ENCODE measurements around the gene TMEM94.

TMEM94 gene

GRCh38 chr17:75456039-75456416 lies 407 bp upstream of the TMEM94 start:
- peak overlapping the region; percentile 76 for H3K9ac ChIP-seq (ENCODE audit: insufficient read length)
- no peaks in the 10 kb centered on the region for H3K36me3 ChIP-seq (ENCODE audit: insufficient read depth, low read length)
- TF ChIP-seq FOXP2 (optimal IDR thresholded peaks at IDR 0.05; ENCODE audit: control extremely low read depth, extremely low read length, insufficient read depth) = no peak
- no peak for TF ChIP-seq POLR2AphosphoS5 (IDR thresholded peaks at IDR 0.05; ENCODE audit: borderline replicate concordance, low read depth, low read length)
- TF ChIP-seq EZH2 (IDR thresholded peaks at IDR 0.05) = no peak
- peak overlapping the region; percentile 87 for H3K4me3 ChIP-seq
- no peak for DNase-seq (ENCODE audit: low read depth, low spot score)
- H3K27ac ChIP-seq = peak overlapping the region; percentile 70
- H3K9me3 ChIP-seq (ENCODE audit: low read depth, low read length) = no peaks in the 10 kb centered on the region

- H3K36me3 ChIP-seq (ENCODE audit: insufficient read depth, low read length) = no peaks in the 10 kb centered on the region
- DNase-seq (ENCODE audit: low read depth, low spot score) = no peak
- peak overlapping the region; percentile 93 for H3K9ac ChIP-seq (ENCODE audit: insufficient read length)
- no peaks in the 10 kb centered on the region for H3K9me3 ChIP-seq (ENCODE audit: low read depth, low read length)
- TF ChIP-seq EZH2 (IDR thresholded peaks at IDR 0.05) = no peak
- TF ChIP-seq POLR2AphosphoS5 (IDR thresholded peaks at IDR 0.05; ENCODE audit: borderline replicate concordance, low read depth, low read length) = peak; percentile 18; the same call in 1 of the 2 replicates
- peak overlapping the region; percentile 81 for H3K27ac ChIP-seq
- H3K4me3 ChIP-seq = peak overlapping the region; percentile 87
These were observed 716 bp downstream of the TMEM94 start for GRCh38 chr17:75457047-75457654.

GRCh38 chr17:75459246-75459589 lies 2.8 kb downstream of the TMEM94 start:
- TF ChIP-seq POLR2AphosphoS5 (IDR thresholded peaks at IDR 0.05; ENCODE audit: borderline replicate concordance, low read depth, low read length) (no peak), FOXP2 (optimal IDR thresholded peaks at IDR 0.05; ENCODE audit: control extremely low read depth, extremely low read length, insufficient read depth) (no peak), EZH2 (IDR thresholded peaks at IDR 0.05) (no peak)
- H3K4me3 ChIP-seq = no peak overlapping the region

GRCh38 chr17:75459590-75460267 lies 3.3 kb downstream of the TMEM94 start:
- Histone ChIP-seq H3K27ac (no peak overlapping the region), H3K36me3 (ENCODE audit: insufficient read depth, low read length) (no peaks in the 10 kb centered on the region), H3K9me3 (ENCODE audit: low read depth, low read length) (no peaks in the 10 kb centered on the region), H3K4me3 (no peak overlapping the region), H3K9ac (ENCODE audit: insufficient read length) (no peak overlapping the region)
- TF ChIP-seq POLR2AphosphoS5 (IDR thresholded peaks at IDR 0.05; ENCODE audit: borderline replicate concordance, low read depth, low read length) (no peak), EZH2 (IDR thresholded peaks at IDR 0.05) (no peak), FOXP2 (optimal IDR thresholded peaks at IDR 0.05; ENCODE audit: control extremely low read depth, extremely low read length, insufficient read depth) (no peak)
- DNase-seq (ENCODE audit: low read depth, low spot score) = no peak

More at GRCh38 chr17:75459246-75459589, 2.8 kb downstream of the TMEM94 start:
- no peaks in the 10 kb centered on the region for H3K9me3 ChIP-seq (ENCODE audit: low read depth, low read length)
- H3K27ac ChIP-seq = no peak overlapping the region
- no peaks in the 10 kb centered on the region for H3K36me3 ChIP-seq (ENCODE audit: insufficient read depth, low read length)
- no peak overlapping the region for H3K9ac ChIP-seq (ENCODE audit: insufficient read length)
- no peak for DNase-seq (ENCODE audit: low read depth, low spot score)

GRCh38 chr17:75460295-75460694 lies 3.9 kb downstream of the TMEM94 start:
- no peaks in the 10 kb centered on the region for H3K36me3 ChIP-seq (ENCODE audit: insufficient read depth, low read length)
- TF ChIP-seq EZH2 (IDR thresholded peaks at IDR 0.05) (no peak), POLR2AphosphoS5 (IDR thresholded peaks at IDR 0.05; ENCODE audit: borderline replicate concordance, low read depth, low read length) (no peak), FOXP2 (optimal IDR thresholded peaks at IDR 0.05; ENCODE audit: control extremely low read depth, extremely low read length, insufficient read depth) (no peak)
- no peak for DNase-seq (ENCODE audit: low read depth, low spot score)
- no peaks in the 10 kb centered on the region for H3K9me3 ChIP-seq (ENCODE audit: low read depth, low read length)
- no peak overlapping the region for H3K9ac ChIP-seq (ENCODE audit: insufficient read length)
- no peak overlapping the region for H3K27ac ChIP-seq
- H3K4me3 ChIP-seq = no peak overlapping the region

- H3K36me3 ChIP-seq (ENCODE audit: insufficient read depth, low read length) = no peaks in the 10 kb centered on the region
- no peak overlapping the region for H3K27ac ChIP-seq
- TF ChIP-seq FOXP2 (optimal IDR thresholded peaks at IDR 0.05; ENCODE audit: control extremely low read depth, extremely low read length, insufficient read depth) = no peak
- TF ChIP-seq EZH2 (IDR thresholded peaks at IDR 0.05) = no peak
- TF ChIP-seq POLR2AphosphoS5 (IDR thresholded peaks at IDR 0.05; ENCODE audit: borderline replicate concordance, low read depth, low read length) = no peak
- no peak for DNase-seq (ENCODE audit: low read depth, low spot score)
- H3K4me3 ChIP-seq = no peak overlapping the region
- no peaks in the 10 kb centered on the region for H3K9me3 ChIP-seq (ENCODE audit: low read depth, low read length)
- H3K9ac ChIP-seq (ENCODE audit: insufficient read length) = no peak overlapping the region
These were observed 7.2 kb downstream of the TMEM94 start for GRCh38 chr17:75463603-75464002.

- TF ChIP-seq POLR2AphosphoS5 (IDR thresholded peaks at IDR 0.05; ENCODE audit: borderline replicate concordance, low read depth, low read length) (no peak), EZH2 (IDR thresholded peaks at IDR 0.05) (no peak), FOXP2 (optimal IDR thresholded peaks at IDR 0.05; ENCODE audit: control extremely low read depth, extremely low read length, insufficient read depth) (no peak)
- DNase-seq (ENCODE audit: low read depth, low spot score) = no peak
- Histone ChIP-seq H3K36me3 (ENCODE audit: insufficient read depth, low read length) (no peaks in the 10 kb centered on the region), H3K9me3 (ENCODE audit: low read depth, low read length) (no peaks in the 10 kb centered on the region), H3K9ac (ENCODE audit: insufficient read length) (no peak overlapping the region), H3K4me3 (no peak overlapping the region), H3K27ac (no peak overlapping the region)
These were observed 8.6 kb downstream of the TMEM94 start for GRCh38 chr17:75465039-75465438.

GRCh38 chr17:75468291-75468754 lies 11.9 kb downstream of the TMEM94 start:
- TF ChIP-seq FOXP2 (optimal IDR thresholded peaks at IDR 0.05; ENCODE audit: control extremely low read depth, extremely low read length, insufficient read depth) = no peak
- TF ChIP-seq POLR2AphosphoS5 (IDR thresholded peaks at IDR 0.05; ENCODE audit: borderline replicate concordance, low read depth, low read length) = no peak
- no peak for TF ChIP-seq EZH2 (IDR thresholded peaks at IDR 0.05)
- H3K9ac ChIP-seq (ENCODE audit: insufficient read length) = no peak overlapping the region
- no peak overlapping the region for H3K27ac ChIP-seq
- DNase-seq (ENCODE audit: low read depth, low spot score) = no peak
- H3K9me3 ChIP-seq (ENCODE audit: low read depth, low read length) = no peaks in the 10 kb centered on the region
- H3K4me3 ChIP-seq = no peak overlapping the region
- peaks cover 14% of the 10 kb centered on the region; the same call in 1 of the 2 replicates for H3K36me3 ChIP-seq (ENCODE audit: insufficient read depth, low read length)
